ENCODE data around the gene SIRT4. TPM values are rescaled to one million over a fixed set of nuclear protein-coding genes. Genes with fewer than 3 reads are reported as not detected.
A peak's percentile ranks its signal among the peaks of the same experiment; 100 is the strongest.

Gene SIRT4
- total and polyA plus RNA-seq, 2 of the 13 experiments (the other 11 are each of a cell fraction or from before 2014, with no cell fraction given) = 3.4 to 5.8 TPM

DNA sequence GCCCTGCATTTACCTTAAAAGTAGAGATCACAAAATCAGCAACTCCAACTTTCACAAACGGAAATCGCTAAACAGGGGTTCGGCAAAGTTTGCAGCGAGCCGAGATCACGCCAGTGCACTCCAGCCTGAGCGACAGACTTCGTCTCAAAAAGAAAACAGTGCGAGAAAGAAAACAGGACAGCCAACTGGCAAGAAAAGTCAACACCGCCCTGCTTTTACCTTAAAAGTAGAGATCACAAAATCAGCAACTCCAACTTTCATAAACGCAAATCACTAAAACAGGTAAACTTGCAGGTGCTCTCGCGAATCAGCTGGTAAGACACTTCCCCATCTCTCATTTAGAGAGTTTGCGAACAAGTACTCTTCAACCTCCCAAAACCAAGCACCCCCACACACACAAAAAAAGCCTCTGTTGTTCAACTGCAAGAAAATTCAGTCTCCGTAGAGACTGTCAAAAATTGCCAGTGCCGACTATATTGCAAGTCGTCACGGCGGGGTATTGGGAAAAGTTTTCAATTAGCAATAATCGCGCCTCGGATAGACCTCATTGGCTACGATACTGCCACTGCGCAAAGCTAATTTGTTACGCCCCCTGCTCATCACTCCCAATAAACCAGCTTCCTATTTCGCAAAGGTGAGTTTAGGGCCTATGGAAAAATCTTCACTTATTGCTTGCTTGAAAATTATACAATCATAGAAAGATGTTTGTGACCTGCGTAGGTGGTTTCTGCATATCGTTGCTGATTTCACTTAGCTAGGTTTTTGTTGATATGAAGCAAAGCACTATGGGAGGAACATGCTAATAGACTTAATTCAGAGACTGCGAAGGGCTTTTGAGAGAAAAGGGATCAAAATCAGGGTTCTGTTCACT lies 9.2 kb upstream of the SIRT4 start, which contains the start of gene RNU4-1 (continued):
- TF ChIP-seq SMARCC2 (IDR thresholded peaks at IDR 0.05) (no peak), ZNF337 (CRISPR knock-in tag; IDR thresholded peaks at IDR 0.05; ENCODE audit: borderline replicate concordance, low read depth) (no peak), NCOR1 (IDR thresholded peaks at IDR 0.05; ENCODE audit: borderline replicate concordance, low read length) (no peak), CENPX (CRISPR knock-in tag; IDR thresholded peaks at IDR 0.05) (no peak), GABPA (IDR thresholded peaks at IDR 0.05; ENCODE audit: low read depth, low read length) (no peak), GABPA (CRISPR knock-in tag; IDR thresholded peaks at IDR 0.05; ENCODE audit: low read depth) (peak; percentile 68), IKZF4 (CRISPR knock-in tag; IDR thresholded peaks at IDR 0.05; ENCODE audit: borderline replicate concordance, low read depth, not compliant biosample characterization) (no peak), FOXA3 (CRISPR knock-in tag; IDR thresholded peaks at IDR 0.05) (no peak), ZBTB38 (CRISPR knock-in tag; IDR thresholded peaks at IDR 0.05) (no peak), RBFOX2 (IDR thresholded peaks at IDR 0.05; ENCODE audit: low read depth, low read length) (peak; percentile 90), SYNCRIP (IDR thresholded peaks at IDR 0.05; ENCODE audit: insufficient read depth, low read depth, low read length) (no peak), HNRNPK (IDR thresholded peaks at IDR 0.05; ENCODE audit: low read depth, low read length, poor library complexity, severe bottlenecking) (no peak), MYNN (CRISPR knock-in tag; IDR thresholded peaks at IDR 0.05; ENCODE audit: low read depth) (0 out of 2 replicates have a peak, but pooled peaks have one; percentile 45), ASH2L (IDR thresholded peaks at IDR 0.05; ENCODE audit: insufficient read length, low read depth, low read length) (peak; percentile 13), HOXD1 (CRISPR knock-in tag; IDR thresholded peaks at IDR 0.05) (peak; percentile 84; the same call in 1 of the 2 replicates)
- TF ChIP-seq, protein P1, sequence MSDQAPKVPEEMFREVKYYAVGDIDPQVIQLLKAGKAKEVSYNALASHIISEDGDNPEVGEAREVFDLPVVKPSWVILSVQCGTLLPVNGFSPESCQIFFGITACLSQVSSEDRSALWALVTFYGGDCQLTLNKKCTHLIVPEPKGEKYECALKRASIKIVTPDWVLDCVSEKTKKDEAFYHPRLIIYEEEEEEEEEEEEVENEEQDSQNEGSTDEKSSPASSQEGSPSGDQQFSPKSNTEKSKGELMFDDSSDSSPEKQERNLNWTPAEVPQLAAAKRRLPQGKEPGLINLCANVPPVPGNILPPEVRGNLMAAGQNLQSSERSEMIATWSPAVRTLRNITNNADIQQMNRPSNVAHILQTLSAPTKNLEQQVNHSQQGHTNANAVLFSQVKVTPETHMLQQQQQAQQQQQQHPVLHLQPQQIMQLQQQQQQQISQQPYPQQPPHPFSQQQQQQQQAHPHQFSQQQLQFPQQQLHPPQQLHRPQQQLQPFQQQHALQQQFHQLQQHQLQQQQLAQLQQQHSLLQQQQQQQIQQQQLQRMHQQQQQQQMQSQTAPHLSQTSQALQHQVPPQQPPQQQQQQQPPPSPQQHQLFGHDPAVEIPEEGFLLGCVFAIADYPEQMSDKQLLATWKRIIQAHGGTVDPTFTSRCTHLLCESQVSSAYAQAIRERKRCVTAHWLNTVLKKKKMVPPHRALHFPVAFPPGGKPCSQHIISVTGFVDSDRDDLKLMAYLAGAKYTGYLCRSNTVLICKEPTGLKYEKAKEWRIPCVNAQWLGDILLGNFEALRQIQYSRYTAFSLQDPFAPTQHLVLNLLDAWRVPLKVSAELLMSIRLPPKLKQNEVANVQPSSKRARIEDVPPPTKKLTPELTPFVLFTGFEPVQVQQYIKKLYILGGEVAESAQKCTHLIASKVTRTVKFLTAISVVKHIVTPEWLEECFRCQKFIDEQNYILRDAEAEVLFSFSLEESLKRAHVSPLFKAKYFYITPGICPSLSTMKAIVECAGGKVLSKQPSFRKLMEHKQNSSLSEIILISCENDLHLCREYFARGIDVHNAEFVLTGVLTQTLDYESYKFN (CRISPR knock-in tag; conservative IDR thresholded peaks at IDR 0.05) = peak; percentile 42
- TF ChIP-seq, protein P2, sequence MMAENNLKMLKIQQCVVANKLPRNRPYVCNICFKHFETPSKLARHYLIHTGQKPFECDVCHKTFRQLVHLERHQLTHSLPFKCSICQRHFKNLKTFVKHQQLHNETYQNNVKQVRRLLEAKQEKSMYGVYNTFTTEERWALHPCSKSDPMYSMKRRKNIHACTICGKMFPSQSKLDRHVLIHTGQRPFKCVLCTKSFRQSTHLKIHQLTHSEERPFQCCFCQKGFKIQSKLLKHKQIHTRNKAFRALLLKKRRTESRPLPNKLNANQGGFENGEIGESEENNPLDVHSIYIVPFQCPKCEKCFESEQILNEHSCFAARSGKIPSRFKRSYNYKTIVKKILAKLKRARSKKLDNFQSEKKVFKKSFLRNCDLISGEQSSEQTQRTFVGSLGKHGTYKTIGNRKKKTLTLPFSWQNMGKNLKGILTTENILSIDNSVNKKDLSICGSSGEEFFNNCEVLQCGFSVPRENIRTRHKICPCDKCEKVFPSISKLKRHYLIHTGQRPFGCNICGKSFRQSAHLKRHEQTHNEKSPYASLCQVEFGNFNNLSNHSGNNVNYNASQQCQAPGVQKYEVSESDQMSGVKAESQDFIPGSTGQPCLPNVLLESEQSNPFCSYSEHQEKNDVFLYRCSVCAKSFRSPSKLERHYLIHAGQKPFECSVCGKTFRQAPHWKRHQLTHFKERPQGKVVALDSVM (CRISPR knock-in tag; IDR thresholded peaks at IDR 0.05) = no peak
- TF ChIP-seq, protein P3, sequence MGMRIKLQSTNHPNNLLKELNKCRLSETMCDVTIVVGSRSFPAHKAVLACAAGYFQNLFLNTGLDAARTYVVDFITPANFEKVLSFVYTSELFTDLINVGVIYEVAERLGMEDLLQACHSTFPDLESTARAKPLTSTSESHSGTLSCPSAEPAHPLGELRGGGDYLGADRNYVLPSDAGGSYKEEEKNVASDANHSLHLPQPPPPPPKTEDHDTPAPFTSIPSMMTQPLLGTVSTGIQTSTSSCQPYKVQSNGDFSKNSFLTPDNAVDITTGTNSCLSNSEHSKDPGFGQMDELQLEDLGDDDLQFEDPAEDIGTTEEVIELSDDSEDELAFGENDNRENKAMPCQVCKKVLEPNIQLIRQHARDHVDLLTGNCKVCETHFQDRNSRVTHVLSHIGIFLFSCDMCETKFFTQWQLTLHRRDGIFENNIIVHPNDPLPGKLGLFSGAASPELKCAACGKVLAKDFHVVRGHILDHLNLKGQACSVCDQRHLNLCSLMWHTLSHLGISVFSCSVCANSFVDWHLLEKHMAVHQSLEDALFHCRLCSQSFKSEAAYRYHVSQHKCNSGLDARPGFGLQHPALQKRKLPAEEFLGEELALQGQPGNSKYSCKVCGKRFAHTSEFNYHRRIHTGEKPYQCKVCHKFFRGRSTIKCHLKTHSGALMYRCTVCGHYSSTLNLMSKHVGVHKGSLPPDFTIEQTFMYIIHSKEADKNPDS (CRISPR knock-in tag; IDR thresholded peaks at IDR 0.05) = no peak
- TF ChIP-seq, protein P4, sequence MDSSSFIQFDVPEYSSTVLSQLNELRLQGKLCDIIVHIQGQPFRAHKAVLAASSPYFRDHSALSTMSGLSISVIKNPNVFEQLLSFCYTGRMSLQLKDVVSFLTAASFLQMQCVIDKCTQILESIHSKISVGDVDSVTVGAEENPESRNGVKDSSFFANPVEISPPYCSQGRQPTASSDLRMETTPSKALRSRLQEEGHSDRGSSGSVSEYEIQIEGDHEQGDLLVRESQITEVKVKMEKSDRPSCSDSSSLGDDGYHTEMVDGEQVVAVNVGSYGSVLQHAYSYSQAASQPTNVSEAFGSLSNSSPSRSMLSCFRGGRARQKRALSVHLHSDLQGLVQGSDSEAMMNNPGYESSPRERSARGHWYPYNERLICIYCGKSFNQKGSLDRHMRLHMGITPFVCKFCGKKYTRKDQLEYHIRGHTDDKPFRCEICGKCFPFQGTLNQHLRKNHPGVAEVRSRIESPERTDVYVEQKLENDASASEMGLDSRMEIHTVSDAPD (CRISPR knock-in tag; IDR thresholded peaks at IDR 0.05) = 0 out of 2 replicates have a peak, but pooled peaks have one; percentile 42

Measured in HepG2 (cell line).